ENCODE data around the gene THOC3.
"Not testable (repeated sequence)": the region's sequence is repeated elsewhere in the genome, so short reads cannot be mapped to it uniquely, and the experiment has no call there.

THOC3 gene

DNA sequence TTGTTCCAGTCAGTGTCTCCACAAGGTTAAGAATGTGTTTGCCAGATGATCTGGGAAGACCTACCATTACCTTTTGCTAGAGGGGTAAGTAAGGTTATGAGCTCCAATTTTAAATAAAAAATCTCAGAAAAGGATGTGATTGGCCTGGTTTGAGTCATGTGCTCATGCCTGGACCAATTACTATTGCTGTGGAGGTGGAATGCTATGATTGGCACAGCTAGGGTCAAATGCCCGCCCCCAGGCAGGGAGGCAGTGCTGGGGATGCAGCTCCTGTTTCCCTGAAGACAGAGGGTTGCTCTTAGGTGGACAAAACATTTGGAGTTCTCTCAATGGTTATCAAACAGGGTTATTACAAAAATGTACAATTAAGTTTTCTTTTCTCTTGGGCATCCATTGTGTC, 29.6 kb downstream of the THOC3 start:
- not testable (repeated sequence) for DNase-seq

GRCh38 chr5:175928752-175929151, 39.4 kb downstream of the THOC3 start:
- not testable (repeated sequence) for DNase-seq

GRCh38 chr5:175925106-175925505, 43.0 kb downstream of the THOC3 start:
- not testable (repeated sequence) for DNase-seq

- no peak for DNase-seq
Observed at GRCh38 chr5:175922192-175922885, 45.8 kb downstream of the THOC3 start.

GRCh38 chr5:175921061-175921730, 46.9 kb downstream of the THOC3 start:
- DNase-seq, result no peak

GRCh38 chr5:175920231-175920811, 47.8 kb downstream of the THOC3 start:
- no peak for DNase-seq

DNA sequence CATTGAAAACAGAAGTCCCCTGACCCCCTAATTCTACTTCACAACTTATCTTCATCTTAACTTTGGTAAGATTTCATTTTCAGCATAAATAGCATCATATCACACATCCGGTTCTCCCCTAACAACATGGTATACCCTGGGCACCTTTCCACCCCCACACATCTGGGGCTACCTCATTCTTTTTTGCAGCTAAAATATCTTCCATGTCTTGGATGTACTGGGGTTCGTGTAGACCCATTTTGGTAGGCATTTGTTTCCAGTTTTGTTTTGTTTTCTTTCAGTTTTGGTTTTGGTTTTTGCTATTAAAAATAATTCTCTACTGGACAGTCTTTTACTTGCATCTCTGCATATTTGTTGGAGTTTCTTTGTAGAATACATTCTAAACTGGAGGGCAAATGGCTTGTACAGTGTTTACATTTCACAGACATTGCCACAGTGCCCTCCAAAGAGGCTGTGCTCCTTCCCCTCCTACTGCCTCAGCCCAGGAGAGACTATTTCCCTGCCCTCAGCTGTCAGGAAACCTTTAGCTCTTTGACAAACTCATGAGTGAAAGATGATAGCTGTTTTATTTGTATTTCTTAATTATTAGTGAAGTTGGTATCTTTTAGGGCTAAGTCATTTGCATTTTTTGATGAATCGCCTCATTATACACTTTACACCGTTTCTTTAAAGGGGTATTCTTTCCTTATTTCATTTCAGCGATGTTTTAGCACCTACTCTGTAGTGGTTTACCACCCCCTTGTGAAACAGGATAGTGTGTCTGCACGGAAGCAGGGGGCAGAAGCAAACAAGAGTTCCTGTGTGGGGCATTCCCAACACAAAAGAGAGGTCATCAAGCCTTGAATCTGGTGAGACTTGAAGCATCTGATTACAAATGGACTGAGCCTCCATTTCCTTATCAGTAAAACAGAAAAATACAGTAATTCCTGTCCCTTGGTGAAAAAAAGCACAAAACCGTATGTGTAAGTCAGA, 52.8 kb downstream of the THOC3 start:
- not testable (repeated sequence) for DNase-seq

- not testable (repeated sequence) for DNase-seq
Observed at GRCh38 chr5:175913835-175914672, 54.1 kb downstream of the THOC3 start.

DNA sequence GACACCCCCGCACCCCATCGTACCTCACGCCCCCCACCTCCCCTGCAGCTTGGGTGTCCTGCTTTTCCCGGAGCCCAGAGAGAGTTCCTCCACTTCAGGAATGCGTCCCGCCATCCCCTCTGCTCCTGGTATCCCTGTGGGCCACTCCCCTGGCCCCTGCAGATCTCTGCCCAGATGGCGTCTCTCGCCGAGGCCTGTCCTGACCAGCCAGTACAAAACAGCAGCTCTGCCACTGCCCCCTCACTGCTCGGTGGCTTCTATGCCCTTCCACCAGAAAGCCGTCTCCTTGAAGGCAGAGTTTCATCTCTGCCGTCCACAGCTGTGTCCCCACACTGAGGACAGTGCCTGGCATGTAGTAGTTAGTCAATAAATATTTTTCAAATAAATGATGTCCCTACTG, 58.0 kb downstream of the THOC3 start:
- not testable (repeated sequence) for DNase-seq

All from activated CD4-positive, CD25-positive, alpha-beta regulatory T cell (primary cell).